Nephron (organoid): Measurements from ENCODE around the gene BIRC7.
"Not testable (repeated sequence)": the region's sequence is repeated elsewhere in the genome, so short reads cannot be mapped to it uniquely, and the experiment has no call there.

Source experiments
- H3K27ac Mint-ChIP-seq, 3 experiments: 2 replicates each; pipeline ENCODE4 v1.8.0; 2020; ENCODE audit warnings: mixed read lengths in 3 of 3, mild to moderate bottlenecking in 2 of 3, moderate library complexity in 1 of 3
- H3K27me3 Mint-ChIP-seq: 2 replicates; pipeline ENCODE4 v1.8.0; 2021; ENCODE audit warnings: low read depth, mild to moderate bottlenecking, moderate library complexity, mixed read lengths
- H3K36me3 Mint-ChIP-seq: 2 replicates; pipeline ENCODE4 v1.8.0; 2020; ENCODE audit warnings: low read depth, mixed read lengths
- H3K4me1 Mint-ChIP-seq: 2 replicates; pipeline ENCODE4 v1.8.0; 2020; ENCODE audit warnings: mixed read lengths
- H3K4me3 Mint-ChIP-seq, 3 experiments: 2 replicates each; pipeline ENCODE4 v1.8.0; 2020; ENCODE audit warnings: mild to moderate bottlenecking in 3 of 3, mixed read lengths in 3 of 3, moderate library complexity in 2 of 3
- H3K9me3 Mint-ChIP-seq: 2 replicates; pipeline ENCODE4 v1.8.0; 2020; ENCODE audit warnings: mixed read lengths
- TF ChIP-seq, protein P1 (sequence below), 3 experiments: fragments of 200-600 bp; sonication (generic); IDR thresholded peaks; one replicate each; pipeline ENCODE4 v1.5.0; 2021; ENCODE audit warnings: antibody characterized with exemption in 3 of 3; ENCODE audit not compliant: unreplicated experiment in 3 of 3

Gene BIRC7

DNA sequence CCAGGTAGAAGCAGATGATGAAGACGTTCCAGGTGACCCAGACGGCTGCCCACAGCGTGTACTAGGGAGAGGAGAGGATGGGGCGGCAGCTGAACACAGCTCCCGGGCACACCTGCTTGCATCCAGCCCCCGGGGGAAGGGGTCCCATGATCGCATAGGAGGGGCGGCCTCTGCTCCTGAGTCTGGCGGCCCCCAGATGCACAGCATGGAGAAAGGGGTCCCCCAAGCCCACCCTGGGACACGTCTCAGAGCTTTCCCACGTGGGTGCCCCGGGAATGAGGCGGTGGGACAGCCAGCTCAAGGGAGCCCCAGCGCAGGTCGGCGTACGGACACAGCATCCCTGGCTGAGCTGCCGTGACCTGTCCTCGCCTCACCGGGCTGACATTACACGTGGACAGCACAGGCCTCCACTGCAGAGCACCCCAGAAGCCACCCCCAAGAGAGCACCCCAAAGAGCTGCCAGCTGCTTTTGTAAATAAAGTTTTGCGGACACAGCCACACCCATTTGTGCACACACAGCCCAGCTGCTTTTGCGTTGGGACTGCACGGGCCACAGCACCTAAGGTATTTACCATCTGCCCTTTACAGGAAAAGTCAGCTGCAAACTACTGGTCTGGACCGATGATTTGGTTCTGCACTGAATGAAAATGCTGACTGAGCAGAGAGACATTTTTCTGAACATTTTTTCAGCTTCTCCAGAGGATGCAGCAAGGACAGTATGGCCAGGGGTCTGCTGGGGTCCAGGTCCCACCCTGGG, 13.3 kb downstream of the BIRC7 start:
- H3K4me3 Mint-ChIP-seq: peak overlapping the region; percentile 48 to 56 (median 55)
- peaks cover 23% of the 10 kb centered on the region for H3K27me3 Mint-ChIP-seq
- peak overlapping the region; percentile 59 to 94 (median 70) for H3K27ac Mint-ChIP-seq
- H3K4me1 Mint-ChIP-seq: peaks cover 35% of the 10 kb centered on the region
- H3K9me3 Mint-ChIP-seq: no peaks in the 10 kb centered on the region
- no peaks in the 10 kb centered on the region for H3K36me3 Mint-ChIP-seq
- TF ChIP-seq, protein P1, sequence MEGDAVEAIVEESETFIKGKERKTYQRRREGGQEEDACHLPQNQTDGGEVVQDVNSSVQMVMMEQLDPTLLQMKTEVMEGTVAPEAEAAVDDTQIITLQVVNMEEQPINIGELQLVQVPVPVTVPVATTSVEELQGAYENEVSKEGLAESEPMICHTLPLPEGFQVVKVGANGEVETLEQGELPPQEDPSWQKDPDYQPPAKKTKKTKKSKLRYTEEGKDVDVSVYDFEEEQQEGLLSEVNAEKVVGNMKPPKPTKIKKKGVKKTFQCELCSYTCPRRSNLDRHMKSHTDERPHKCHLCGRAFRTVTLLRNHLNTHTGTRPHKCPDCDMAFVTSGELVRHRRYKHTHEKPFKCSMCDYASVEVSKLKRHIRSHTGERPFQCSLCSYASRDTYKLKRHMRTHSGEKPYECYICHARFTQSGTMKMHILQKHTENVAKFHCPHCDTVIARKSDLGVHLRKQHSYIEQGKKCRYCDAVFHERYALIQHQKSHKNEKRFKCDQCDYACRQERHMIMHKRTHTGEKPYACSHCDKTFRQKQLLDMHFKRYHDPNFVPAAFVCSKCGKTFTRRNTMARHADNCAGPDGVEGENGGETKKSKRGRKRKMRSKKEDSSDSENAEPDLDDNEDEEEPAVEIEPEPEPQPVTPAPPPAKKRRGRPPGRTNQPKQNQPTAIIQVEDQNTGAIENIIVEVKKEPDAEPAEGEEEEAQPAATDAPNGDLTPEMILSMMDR (IDR thresholded peaks at IDR 0.05; ENCODE audit: unreplicated experiment in 3 of 3): no peak

DNA sequence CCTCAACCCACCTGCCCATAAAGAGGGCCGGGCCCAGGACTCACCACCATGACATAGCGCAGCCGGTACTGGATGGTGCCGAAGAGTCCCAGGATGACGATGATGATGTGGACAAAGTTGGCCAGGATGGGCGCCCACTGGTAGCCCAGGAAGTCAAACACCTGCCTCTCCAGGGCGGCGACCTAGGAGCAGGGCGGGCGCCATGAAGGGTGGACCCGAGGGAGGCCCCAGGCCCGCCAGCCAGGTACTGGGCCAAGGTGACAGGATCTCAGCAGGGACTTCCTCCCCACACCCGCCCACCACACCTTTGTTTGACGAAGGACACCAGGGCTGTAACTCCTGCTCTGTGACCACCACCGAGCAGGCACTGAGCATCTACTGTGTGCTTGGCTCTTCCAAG, 14.2 kb downstream of the BIRC7 start:
- TF ChIP-seq, protein P1 (IDR thresholded peaks at IDR 0.05; ENCODE audit: unreplicated experiment in 3 of 3): no peak
- peak overlapping the region in 1 of 3 experiments; percentile 70 for H3K27ac Mint-ChIP-seq
- peaks cover 23% of the 10 kb centered on the region for H3K27me3 Mint-ChIP-seq
- H3K4me1 Mint-ChIP-seq: peaks cover 37% of the 10 kb centered on the region
- H3K4me3 Mint-ChIP-seq: no peak overlapping the region
- H3K36me3 Mint-ChIP-seq: no peaks in the 10 kb centered on the region
- H3K9me3 Mint-ChIP-seq: no peaks in the 10 kb centered on the region

DNA sequence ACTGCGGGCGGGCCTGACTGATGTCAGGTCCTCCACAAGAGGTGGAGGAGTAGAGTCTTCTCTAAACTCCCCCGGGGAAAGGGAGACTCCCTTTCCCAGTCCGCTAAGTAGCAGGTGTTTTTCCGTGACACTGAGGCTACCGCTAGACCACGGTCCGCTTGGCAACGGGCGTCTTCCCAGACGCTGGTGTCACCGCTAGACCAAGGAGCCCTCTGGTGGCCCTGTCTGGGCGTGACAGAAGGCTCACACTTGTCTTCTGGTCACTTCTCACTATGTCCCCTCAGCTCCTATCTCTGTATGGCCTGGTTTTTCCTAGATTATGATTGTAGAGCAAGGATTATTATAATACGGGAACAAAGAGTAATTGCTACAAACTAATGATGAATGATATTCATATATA, 15.6 kb downstream of the BIRC7 start:
- H3K4me3 Mint-ChIP-seq: peak overlapping the region; percentile 59 to 82 (median 75)
- TF ChIP-seq, protein P1 (IDR thresholded peaks at IDR 0.05; ENCODE audit: unreplicated experiment in 3 of 3): peak in 2 of 3 experiments; percentile 22 to 51
- peak overlapping the region; percentile 45 to 87 (median 73) for H3K27ac Mint-ChIP-seq
- peaks cover 51% of the 10 kb centered on the region for H3K4me1 Mint-ChIP-seq
- H3K27me3 Mint-ChIP-seq: peaks cover 26% of the 10 kb centered on the region
- not testable (repeated sequence) for H3K9me3 Mint-ChIP-seq, H3K36me3 Mint-ChIP-seq

DNA sequence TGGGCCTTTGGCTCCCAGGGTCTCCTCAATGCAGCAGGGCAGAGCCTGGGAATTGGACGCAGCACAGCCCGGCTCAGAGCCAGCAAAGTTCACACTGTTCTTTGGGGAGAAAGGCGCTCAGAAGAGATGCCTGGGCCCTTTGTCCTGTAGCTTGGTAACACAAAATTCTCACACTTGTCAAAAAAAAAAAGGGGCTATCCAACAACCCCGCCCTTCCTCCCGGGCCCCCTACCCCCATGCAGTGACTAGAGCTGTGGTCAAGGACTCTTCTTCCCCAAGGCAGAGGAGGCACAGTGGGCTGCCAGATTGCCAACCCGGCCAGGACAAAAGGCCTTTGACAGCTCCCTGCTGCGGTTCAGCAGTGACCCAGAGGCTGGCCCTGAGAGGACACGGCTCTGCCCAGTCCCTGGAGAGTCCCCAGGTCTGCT, 16.6 kb downstream of the BIRC7 start:
- TF ChIP-seq, protein P1 (IDR thresholded peaks at IDR 0.05; ENCODE audit: unreplicated experiment in 3 of 3): no peak
- peaks cover 61% of the 10 kb centered on the region for H3K4me1 Mint-ChIP-seq
- peak overlapping the region in 1 of 3 experiments; percentile 84 for H3K27ac Mint-ChIP-seq
- H3K9me3 Mint-ChIP-seq: no peaks in the 10 kb centered on the region
- H3K27me3 Mint-ChIP-seq: peaks cover 31% of the 10 kb centered on the region
- peak overlapping the region; percentile 77 to 88 (median 81) for H3K4me3 Mint-ChIP-seq
- H3K36me3 Mint-ChIP-seq: no peaks in the 10 kb centered on the region

DNA sequence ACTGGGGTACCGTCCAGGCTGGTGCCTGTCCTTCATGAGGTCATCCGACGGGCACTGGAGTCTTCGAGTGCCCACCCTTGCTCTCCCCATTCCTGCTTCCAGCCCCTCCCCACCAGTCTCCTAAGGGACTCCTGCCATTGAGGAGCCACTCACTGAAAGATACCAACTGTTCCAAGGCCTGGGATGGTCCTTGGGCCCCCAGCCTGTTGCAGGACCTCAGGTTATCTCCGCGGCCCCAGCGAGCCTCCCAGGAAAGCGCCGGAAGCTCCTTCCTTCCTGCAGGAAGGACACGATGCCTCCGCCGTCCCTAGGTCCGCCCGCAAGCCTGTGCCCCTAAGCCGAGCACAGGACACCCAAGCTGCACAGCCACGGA, 17.3 kb downstream of the BIRC7 start:
- peak overlapping the region; percentile 17 to 84 (median 73) for H3K27ac Mint-ChIP-seq

More for the DNA sequence above, 17.3 kb downstream of the BIRC7 start:
- Mint-ChIP-seq H3K9me3 (no peaks in the 10 kb centered on the region), H3K4me1 (peaks cover 68% of the 10 kb centered on the region), H3K27me3 (peaks cover 31% of the 10 kb centered on the region), H3K4me3 (peak overlapping the region; percentile 77 to 88 (median 81)), H3K36me3 (no peaks in the 10 kb centered on the region)
- TF ChIP-seq, protein P1 (IDR thresholded peaks at IDR 0.05; ENCODE audit: unreplicated experiment in 3 of 3): no peak
